DMS114 treated with DMSO at 0.1 percent for 48 hours (cell line): Measurements from ENCODE around the gene DENND5B.
"Not testable (repeated sequence)": the region's sequence is repeated elsewhere in the genome, so short reads cannot be mapped to it uniquely, and the experiment has no call there.

Experiments used
- DNase-seq: peaks from one replicate; lab custom pipeline; 2025; ENCODE audit not compliant: unreplicated experiment; lab: John Stamatoyannopoulos, UW

Gene DENND5B

DNA sequence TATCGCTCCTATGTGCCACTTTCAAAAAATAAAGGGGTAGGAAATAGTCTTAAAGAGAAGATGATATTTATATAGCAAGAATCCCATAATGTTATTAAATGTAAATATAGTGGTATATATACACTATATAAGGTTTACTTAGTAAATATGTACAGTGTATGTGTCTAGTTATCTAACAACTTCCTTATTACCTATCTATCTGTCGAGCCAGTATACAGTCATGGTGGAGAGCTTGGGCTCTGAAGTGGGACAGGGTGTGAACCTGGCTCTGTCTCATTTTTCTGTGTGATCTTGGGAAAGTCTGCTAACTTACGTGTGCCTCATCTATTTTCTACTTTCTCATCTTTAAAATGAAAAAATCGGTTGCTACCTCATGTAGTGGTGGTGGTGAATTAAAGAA, 202.2 kb downstream of the DENND5B start:
- DNase-seq: no peak

DNA sequence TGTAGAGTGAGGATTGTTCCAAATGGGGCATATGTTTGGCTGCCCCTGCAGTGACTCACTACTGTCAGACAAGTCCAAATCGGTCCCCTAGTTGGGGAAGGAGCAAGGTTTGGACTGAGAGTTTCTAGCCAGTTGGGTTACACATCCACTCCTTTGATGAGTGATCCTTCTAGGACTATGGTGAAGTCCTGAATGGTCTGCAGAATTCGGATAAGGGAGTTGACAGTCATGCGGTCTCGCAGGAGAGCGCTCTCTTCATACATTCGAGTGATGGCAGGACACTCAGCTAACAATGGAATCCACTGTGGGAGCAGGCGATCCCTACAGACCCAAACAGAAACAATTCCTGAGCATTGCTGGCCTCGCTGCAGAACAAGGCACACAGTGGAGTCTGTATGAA, 203.5 kb downstream of the DENND5B start:
- DNase-seq: no peak

DNA sequence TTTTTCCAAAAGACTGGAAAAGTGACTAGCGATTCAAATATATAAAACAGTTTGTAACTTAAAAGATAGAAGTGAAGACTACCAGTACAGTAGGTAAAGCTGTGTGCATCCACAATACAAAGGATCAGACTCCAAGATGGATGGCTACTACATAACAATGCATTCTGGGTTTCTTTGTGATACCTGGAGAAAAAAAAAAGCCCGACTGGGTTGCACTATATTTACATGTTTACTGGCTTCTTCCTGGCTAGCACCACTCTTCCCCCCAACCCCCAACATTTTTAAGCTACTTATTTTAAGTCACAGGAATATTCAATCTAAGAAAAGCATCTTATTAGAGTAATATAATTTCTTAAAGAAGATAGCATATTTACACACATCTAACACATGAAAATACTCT, 203.9 kb downstream of the DENND5B start:
- DNase-seq: no peak

DNA sequence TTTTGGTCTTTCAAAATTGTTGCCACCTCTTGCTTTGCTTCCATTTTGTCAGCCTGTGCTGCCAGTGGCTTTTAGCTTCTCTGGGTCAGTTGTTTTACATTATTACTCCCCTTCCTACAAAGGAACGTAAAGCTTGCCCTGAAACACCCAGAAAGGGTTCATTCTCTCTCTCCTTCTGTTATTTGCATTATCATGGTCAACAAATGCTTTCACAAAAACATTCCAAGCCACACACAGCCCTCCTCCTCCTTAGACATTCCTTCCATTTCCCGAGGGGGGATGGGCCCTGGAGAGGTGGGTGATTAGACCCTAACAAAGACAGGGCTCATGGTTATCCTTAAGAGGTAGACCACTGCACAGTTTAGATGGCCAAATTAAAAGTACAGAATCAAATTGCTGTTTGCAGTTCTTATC, 204.6 kb downstream of the DENND5B start:
- no peak for DNase-seq

DNA sequence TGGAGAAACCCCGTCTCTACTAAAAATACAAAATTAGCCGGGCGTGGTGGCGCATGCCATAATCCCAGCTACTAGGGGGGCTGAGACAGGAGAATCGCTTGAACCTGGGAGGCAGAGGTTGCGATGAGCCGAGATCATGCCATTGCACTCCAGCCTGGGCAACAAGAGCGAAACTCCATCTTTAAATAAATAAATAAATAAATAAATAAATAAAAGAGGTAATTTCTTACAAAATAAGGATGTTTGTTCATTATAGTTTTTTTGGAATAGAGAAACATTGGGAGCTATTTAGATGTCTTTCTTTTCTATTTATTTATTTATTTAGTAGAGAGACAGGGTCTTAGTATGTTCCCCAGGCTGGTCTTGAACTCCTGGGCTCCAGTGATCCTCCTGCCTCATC, 213.7 kb downstream of the DENND5B start:
- not testable (repeated sequence) for DNase-seq

DNA sequence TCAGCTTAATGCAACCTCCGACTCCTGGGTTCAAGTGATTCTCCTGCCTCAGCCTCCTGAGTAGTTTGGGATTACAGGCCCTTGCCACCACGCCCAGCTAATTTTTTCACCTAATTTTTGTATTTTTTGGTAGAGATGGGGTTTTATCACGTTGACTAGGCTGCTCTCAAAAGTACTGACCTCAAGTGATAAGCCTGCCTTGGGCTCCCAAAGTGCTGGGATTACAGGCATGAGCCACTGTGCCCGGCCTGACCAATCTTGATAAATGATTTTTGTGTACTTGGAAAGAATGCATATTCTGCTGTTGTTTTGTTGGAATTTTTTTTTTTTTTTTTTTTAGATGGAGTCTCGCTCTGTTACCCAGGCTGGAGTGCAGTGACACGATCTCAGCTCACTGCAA, 215.5 kb downstream of the DENND5B start:
- DNase-seq: not testable (repeated sequence)

DNA sequence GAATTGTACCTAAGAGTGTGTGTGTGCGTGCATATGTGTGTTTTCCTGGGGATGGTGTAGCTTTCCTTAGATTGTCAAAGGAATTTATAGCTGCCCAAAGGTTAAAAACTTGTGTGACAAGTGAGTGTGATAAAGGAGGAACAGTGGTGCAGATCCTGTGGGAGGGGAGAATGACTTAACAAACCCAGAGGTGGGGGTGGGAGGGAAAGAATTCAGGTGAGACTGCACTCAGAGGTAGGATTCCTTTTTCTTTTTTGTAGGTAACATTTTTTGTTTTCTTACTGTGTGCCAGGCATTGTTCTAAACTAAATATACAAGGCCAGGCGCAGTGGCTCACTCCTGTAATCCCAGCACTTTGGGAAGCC, 219.7 kb downstream of the DENND5B start:
- no peak for DNase-seq

DNA sequence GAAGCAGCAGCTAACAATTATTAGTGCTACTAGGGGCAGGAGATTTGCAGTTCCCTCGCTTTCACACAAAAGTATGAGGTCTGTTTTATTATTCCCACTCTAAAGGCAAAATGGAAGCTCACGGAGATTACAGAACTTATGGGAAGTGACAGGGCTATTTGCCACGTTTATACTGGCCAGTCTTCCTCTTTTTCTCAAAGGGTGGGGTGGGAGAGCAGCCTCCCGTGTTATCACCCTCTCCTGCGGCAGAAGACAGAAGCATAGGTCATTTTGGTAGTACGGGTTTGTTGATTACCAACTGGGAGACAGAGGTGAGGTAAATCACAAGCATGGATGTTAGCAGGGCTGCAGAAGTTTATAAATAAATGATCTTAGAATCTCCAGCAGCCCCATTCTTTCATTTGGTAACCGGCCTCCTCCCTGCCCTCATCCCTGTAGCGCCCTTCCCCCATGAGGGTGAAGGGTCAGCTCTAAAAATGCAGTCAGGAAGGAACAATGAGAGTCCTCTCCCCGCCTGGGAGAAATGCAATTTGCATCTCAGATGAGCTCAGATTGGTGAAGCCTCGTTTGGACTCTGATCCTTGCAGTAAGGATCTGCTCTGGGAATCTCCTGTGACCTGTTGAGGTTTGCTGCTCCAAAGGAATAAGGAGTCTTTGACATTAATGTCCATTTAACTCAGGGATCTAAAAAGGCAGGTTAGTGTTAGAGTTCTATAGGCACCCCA, 220.2 kb downstream of the DENND5B start:
- DNase-seq: no peak

DNA sequence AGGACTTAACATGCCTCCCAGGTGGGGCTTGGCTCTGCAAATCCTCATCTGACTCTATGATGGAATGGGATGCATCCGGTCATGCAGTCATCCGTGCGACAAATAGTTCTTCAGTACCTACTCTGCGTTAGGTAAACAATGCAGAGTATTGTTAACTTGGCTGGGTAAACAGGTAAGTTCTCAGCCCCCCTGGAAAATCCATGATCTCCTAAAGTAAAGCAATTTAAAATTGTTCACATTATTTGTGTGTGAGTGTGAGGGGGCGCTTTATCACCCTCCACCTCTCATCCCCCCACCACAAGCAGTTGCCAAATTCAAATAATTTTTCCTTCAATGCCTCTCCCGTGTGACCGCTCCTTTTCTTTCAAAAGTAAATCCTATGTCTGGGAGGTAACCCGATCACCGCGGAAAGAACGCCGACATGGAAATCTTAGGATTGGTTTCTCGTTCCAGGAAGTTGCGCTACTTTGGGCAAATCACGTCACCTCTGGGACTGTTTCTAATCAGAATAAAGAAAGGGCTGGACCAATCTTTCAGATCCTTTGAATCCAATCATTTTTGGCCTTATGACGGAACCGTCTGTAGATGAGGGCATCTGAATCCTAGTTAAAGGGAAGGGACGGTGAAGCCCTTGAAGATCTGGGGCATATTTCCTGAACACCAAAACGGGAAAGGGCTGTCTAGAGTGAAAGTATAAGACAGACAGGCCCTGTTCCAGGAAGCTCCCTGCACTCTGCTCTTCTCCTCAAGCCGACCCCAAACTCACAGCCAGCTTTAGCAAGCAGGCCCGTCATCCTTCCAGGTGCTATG, 221.0 kb downstream of the DENND5B start:
- DNase-seq: no peak

DNA sequence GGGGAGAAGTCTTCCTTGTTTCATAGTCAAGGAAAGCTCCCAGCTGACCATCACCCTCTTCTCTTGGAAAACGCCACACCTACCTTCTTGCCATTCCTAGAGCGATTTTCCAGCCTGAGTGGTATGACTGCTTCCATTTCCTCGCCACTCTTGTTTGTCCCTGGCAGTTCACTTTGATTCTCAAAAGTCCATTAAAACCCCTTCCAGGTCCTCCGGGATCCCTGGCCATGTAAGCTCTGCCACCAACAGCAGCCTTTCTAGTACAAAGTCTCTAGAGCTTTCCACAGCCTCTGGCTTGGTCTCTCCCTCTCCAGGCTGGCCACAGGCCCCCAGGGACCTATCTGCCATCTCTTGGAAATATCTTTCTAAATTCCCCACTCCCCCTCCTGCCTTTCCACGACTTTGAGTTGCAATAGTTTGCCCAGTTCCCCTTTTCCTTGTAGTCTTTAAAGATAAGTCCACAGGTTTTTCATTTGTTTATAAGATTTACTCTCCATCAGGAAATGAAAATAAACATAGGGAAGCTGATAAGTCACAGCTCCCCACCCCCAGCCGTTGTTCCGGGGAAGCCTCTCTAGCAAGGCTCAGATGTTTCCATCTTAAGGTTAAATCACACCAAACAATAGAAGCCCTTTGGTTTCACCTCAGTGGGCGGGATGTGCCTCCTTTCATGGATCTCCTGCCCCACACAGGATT, 222.1 kb downstream of the DENND5B start:
- no peak for DNase-seq

DNA sequence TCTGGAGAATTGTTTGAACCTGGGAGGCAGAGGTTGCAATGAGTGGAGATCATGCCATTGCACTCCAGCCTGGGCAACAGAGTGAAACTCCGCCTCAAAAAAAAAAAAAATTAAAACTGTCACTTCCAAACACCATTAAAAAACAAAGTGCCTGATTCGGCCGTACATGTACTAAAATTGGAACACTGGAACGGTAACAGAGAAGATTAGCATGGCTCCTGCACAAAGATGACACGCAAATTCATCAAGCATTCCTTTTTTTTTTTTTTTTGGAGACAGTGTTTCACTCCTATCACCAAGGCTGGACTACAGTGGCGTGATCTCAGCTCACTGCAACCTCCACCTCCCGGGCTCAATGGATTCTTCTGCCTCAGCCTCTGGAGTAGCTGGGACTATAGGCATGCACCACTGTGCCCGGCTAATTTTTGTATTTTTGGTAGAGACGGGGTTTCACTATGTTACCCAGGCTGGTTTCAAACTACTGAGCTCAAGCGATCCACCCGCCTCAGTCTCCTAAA, 224.8 kb downstream of the DENND5B start:
- DNase-seq: no peak

DNA sequence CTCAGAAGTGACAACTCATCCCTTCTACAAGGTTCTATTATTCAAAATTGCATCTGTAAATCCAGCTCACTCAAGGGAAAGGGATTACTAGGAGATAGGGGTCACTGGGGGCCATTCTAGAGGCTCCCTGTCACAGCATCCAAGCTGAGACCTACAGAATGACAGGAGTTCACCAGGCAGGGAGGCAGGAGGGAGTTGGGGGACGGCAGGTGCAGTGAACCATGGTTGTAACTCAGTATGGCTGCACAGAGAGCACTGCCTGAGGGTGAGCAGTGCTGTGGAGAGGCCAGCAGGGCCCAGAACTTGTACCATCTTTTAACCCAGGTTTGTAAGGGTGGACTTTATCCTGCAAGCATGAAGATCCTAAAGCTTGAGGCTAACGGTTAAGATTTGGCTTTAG, 227.1 kb downstream of the DENND5B start:
- no peak for DNase-seq

DNA sequence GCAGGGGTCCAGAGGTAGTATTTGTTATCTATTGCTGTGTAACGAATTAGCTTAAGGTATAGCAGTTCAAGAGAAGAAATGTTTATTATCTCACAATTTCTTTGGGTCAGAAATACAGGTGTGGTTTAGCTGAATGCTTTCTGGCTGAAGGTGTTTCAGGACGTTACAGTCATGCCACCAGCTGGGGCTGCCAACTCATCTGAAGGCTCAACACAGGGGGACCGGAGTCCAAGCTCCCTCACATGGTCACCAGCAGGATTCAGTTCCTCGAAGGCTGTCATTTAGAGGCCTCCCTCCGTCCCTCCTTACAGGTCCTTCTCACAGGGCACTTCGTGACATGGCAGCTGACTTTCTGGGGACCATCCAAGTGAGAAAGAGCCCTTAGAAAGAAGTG, 227.5 kb downstream of the DENND5B start:
- no peak for DNase-seq

DNA sequence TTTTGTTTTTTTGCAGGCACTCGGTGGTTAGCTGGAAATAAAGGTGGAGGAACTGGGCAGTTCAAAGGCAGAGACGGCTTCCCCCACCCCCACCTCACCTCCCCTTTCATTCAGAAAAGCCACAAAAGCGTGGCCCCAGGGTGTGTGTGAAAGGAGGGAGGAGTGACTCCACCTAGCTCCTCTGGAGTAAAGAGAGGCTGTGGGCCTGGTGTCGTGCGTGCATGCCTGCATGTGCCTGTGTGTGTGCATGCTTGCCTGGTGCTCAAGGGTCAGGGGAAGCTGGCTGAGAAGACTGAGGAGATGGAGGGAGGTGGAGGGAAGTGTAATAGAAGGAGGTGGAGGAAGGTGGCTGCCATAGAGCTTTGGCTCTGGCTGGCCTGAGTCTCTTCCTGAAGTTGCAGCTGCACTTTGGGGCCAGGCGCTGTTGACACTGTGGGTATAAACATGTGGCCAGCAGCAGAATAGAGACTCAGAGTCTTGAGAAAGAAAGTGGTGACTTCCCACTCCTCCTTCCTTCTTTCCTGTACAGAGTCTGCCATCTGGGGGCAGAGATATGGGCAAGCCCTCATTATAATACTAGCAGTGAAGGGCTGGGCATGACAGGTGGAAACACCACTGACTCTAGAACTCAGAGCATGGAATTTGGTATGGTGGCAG, 228.0 kb downstream of the DENND5B start:
- no peak for DNase-seq

DNA sequence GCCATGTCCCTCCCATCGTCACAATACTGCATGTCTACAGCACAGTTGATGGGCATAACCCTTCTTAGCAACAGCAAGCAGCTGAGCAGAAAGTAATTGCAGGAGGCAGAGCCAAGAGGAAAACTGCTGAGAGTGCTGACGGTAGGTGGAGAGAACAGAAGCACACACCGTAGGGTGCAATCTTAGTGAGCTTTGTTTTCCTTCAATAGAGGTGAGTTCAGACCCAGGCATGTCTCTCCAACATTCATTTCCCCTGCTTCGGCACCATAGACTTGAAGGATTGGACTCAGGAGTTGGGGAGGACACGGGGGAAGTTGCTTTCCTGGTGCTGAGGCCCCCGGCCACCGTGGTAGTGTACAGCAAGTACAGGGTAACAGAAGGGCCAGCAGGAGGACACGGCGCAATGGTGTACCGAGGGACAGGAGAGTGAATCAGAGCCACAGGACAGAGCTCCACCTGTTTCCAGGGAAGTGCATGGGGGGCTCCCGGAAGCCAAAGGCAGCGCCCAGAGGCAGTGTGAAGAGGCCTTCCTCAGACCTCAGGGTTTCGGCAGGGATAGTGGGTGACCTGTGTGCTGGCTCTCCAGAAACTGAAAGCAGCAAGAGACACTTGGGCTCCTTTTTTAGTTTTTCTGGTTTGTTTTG, 228.7 kb downstream of the DENND5B start:
- DNase-seq: no peak

DNA sequence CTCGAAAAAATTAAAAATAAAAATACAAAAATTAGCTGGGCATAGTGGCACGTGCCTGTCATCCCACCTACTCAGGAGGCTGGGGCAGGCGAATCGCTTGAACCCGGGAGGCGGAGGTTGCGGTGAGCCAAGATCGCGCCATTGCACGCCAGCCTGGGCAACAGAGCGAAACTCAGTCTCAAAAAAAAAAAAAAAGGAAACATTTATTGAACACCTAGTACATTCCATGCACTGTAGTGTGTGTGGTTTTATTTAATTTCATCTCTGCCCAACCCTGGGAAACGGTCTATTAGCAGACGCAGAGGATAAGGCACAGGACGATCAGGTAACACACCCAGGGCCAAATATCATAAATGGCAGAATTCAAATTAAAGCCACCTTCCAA, 229.2 kb downstream of the DENND5B start:
- no peak for DNase-seq

DNA sequence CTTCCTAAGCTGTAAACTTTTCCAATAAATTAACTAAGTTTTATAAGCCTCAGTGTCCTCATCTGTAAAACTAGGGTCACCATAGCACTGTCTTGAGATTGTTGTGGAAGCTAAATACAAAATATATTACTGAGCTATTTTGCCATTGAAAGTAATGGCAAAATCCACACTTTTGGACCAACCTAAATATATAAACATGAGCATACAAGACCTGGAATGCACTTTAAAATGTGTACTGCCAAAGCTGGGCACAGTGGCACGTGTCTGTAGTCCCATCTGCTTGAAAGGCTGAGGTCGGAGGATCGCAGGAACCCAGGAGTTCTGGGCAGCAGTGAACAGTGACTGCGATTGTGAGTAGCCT, 235.2 kb downstream of the DENND5B start:
- no peak for DNase-seq

DNA sequence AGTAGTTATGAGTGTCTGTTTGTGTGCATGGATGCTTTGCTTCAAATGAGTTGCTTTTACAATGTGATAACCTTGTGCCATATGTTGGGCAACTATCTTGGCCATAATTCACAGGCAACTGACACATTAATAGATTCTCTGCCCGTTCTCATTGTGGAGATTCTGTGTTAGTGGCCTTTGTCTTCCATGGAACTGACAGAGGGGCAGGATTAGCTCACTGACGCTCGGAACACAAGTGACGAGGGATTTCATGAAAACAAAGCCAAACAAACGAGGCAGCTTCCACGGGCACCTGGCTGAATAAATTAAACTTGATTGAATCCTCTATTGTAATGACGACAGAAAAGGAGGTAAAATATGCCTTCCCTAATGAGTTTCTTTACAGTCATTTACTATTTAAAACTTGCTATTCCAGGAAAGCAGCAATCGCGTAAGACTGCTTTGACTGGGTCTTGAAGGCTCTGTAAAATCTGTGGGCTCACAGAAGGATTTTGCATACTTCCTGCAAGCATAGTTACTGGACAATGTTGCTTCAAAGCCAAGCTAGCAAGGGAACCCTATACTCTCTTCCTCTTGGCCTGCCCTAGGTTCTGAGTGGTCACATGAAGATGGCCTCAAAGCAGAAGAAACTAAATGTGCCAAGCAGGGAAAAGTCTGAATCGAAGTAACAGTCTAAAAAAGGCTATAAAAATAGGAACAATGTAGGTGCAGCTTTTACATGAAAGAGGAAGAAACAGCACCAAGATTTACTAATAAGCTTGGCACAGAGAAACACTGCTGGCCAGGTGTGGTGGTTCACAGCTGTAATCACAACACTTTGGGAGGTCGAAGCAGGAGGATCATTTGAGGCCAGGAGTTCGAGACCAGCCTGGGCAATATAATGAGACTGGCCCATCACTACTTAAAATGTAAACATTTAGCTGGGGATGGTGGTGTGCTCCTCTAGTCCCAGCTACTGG, 236.9 kb downstream of the DENND5B start:
- no peak for DNase-seq

DNA sequence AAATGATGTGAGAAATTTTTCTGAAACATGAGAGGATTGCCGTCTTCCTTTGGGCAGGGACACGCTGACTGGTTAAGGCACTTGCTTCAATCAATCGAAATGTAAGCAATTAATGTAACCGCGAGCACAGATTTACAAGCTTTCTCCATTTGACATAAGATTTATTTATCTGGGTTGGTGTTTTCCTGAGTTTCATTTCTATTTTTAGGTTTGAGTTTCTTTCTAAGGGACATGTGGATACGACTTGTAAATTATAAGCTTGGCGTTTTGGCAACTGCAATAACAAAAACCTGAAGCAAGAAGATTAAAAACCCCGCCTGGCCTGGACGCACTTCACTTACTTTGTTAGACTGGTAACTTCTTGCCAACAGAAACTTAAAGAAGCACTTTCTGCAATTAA, 244.7 kb downstream of the DENND5B start:
- no peak for DNase-seq

DNA sequence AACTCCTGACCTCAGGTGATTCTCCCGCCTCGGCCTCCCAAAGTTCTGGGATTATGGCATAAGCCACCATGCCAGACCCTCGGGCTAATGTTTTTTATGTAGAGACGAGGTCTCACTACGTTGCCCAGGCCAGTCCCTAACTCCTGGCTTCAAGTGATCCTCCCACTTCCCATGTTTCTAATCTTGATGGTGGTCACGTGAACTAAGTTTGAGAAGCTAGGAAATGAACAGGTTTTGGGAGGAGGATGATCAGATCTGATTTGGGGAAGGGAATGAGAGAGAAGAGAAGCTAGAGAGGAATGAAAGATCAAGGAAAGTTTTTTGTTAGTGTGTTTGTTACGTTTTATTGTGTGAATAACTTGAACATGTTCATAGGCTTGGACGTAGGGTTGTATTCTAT, 247.8 kb downstream of the DENND5B start:
- DNase-seq: no peak
